RWPE1 (cell line): ENCODE data around the gene KRT222.

ENCODE experiments used
- CTCF ChIA-PET: fragments of 350-600 bp; sonication (Branson Sonifier 250); formaldehyde crosslinking; extraction: SDS; loops from one replicate; lab custom pipeline; 2021; lab: Yijun Ruan, JAX
- POLR2A ChIA-PET: fragments of 400-600 bp; formaldehyde crosslinking; extraction: SDS; loops from one replicate; lab custom pipeline; 2020; ENCODE audit warnings: antibody characterized with exemption; ENCODE audit not compliant: low non-redundant PET; lab: Yijun Ruan, JAX
- DNase-seq: peaks from one replicate; pipeline ENCODE4 v3.0.0; 2012; ENCODE audit warnings: low spot score
- H3K27ac ChIP-seq: fragments of 450-650 bp; 2 replicates; pipeline ENCODE4 v1.5.1; 2017
- TF ChIP-seq, protein P1 (sequence below): fragments of 450-650 bp; conservative IDR thresholded peaks from 2 replicates; pipeline ENCODE4 v1.5.1; 2017; ENCODE audit warnings: low read depth, mild to moderate bottlenecking

Gene KRT222

DNA sequence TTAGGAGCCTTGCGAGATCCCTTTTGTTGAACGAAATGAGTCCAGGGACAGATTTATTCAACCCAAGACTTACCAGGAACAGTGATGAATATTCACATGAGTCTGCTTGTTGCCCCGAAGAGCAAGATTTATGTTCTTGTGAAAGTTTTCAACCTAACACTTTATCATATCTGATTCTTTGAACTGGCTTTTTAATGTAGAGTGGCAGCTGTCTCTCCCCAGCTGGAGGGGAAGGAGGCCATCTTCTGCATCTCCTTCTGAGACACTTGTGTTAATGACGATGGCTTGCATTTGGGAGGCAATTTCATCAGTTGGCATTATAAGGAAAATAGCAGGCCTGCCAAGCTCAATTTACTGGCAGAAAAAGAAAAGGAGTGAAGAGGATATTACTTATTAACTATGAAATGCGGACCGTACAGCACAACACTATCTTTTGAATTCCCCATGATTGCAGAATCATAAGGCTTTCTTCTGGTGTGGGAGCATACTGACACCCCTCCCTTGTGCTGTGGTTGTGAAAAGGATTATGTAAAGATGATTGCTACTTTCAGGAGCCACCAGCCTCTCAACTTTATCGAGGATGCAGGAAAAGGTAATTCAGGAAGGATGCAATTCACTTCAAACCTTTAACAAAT, 53.0 kb downstream of the KRT222 start:
- POLR2A ChIA-PET: no interaction called here
- no peak for DNase-seq
- CTCF ChIA-PET: interaction anchor here (0.5 kb wide), 1 partner anchor 990 kb away, joined by 4 read pairs; no protein-coding TSS in a partner anchor
- TF ChIP-seq, protein P1, sequence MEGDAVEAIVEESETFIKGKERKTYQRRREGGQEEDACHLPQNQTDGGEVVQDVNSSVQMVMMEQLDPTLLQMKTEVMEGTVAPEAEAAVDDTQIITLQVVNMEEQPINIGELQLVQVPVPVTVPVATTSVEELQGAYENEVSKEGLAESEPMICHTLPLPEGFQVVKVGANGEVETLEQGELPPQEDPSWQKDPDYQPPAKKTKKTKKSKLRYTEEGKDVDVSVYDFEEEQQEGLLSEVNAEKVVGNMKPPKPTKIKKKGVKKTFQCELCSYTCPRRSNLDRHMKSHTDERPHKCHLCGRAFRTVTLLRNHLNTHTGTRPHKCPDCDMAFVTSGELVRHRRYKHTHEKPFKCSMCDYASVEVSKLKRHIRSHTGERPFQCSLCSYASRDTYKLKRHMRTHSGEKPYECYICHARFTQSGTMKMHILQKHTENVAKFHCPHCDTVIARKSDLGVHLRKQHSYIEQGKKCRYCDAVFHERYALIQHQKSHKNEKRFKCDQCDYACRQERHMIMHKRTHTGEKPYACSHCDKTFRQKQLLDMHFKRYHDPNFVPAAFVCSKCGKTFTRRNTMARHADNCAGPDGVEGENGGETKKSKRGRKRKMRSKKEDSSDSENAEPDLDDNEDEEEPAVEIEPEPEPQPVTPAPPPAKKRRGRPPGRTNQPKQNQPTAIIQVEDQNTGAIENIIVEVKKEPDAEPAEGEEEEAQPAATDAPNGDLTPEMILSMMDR: no peak
- no peak overlapping the region for H3K27ac ChIP-seq

DNA sequence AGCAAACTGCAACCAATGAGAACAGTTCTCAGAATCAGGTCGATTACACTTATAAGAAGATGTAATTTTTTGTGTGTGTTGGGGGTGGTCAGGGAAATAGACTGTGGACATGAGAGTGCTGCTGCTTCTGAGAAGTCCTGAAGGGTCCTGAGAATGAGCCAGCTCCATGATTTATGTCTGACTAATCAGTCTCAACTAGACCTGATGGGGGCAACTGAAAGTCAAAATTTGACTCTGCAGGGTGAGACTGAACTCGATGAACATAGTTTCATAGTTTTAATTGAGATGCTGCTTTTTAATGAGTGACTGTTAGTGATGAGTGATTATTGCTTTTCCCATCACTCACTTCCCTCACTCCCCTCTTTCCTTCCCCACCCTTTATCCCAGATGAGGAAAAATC, 54.6 kb downstream of the KRT222 start:
- no peak overlapping the region for H3K27ac ChIP-seq
- CTCF ChIA-PET: no interaction called here
- POLR2A ChIA-PET: no interaction called here
- TF ChIP-seq, protein P1: no peak
- no peak for DNase-seq

DNA sequence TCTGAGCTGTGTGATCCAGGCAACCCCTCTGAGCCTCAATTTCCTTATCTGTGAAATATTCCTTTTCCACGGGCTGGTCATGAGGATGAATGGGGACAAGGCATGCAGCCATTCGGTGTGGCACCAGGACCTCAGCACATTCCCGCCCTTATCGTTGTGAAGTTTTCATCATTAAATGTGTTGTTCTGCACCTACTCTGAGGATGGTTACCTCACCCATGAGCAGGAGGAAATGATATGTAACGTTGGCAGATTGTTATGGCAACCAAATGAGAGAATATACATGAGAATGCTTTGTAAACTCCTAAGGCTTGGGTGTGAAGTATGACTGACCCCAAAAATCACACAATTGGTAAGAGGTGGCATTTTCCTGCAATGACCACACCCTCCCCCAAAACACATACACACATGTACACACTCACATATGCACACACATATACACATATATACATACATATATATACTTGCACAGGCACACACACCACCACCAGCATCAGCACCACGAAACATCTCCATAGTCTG, 56.9 kb downstream of the KRT222 start:
- no peak overlapping the region for H3K27ac ChIP-seq
- no peak for DNase-seq
- TF ChIP-seq, protein P1: no peak
- ChIA-PET POLR2A (no interaction called here), CTCF (interaction anchor here (0.7 kb wide), 2 partner anchors 129 to 888 kb away, joined by 3 read pairs; no protein-coding TSS in a partner anchor)

DNA sequence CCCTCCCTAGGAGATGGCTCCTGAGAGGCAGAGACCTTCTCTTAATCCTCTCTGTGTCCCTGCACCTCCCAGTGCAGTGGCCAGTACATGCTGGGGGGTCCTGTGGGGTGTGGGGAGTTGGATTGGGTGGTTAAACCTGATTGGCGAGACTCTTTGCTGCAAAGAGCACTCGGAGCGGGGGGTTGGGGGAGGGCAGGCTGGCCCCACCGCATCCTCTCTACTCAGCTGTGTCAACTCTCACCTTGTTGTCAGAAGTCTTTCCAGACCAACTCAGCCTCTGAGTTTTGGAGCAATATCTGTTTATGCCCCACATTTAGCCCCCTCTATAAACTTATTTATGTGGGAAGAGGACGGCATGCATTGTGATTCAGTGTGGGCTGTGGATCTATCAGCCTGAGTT, 57.3 kb downstream of the KRT222 start:
- no peak overlapping the region for H3K27ac ChIP-seq
- POLR2A ChIA-PET: no interaction called here
- CTCF ChIA-PET: no interaction called here
- TF ChIP-seq, protein P1: no peak
- DNase-seq: no peak

DNA sequence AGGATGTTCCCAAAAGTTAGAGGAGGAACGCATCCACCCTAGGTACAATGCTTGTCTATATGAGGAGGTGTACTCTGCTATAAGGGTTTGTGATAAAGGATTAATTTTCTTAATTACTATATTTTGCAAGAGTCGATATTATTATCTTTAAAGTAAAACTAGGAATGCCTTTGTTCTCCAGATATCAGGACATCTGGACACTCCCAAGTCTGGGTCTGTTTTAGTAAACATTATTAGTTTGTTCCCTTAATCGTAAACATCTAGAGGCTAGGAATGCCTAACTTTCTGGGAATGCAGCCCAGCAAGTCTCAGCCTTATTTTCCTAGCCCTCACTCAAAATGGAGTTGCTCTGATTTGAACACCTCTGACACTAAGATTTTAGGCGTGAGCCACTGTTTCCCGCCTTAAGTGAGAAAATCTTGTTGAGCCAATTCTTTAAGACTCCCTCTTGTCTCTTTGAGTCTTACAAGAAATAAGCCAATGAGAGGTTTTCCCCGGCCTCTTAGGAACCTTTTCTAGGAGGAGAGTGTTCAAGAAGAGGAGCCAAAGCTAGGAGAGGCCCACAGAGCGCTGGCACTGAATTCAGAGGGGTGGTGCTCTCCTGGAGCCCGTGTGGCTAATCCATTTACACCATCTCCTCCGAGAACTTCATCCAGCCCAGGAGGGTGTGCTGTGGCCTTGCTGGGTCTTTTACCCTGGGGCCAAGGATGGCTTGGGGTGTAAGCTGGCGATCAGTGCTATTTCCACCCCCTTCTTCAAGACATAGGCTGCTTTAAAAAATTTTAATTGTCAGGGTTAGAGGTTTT, 58.2 kb downstream of the KRT222 start:
- TF ChIP-seq, protein P1: no peak
- no peak overlapping the region for H3K27ac ChIP-seq
- POLR2A ChIA-PET: no interaction called here
- CTCF ChIA-PET: interaction anchor here (0.6 kb wide), 1 partner anchor 141 kb away, joined by 4 read pairs; no protein-coding TSS in a partner anchor
- DNase-seq: no peak

DNA sequence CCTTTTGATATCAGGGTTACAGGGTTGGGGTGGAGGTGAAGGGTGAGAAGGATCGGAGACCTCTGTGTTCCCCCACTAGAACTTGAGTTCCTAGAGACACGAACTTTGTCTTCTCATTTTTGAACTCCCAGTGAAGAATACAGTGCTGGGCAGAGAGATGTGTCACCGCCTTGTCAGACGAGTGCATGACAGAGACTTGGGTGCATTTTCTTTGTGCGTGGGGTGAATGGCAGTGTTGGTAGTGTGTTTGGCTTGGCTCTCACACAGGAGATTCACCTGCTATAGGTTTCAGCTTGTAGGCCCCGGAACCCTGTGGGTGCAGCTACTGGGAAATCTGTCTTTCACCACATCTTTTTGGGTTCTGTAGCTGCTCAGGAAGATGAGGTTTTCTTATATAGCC, 59.7 kb downstream of the KRT222 start:
- TF ChIP-seq, protein P1: no peak
- no peak overlapping the region for H3K27ac ChIP-seq
- no peak for DNase-seq
- ChIA-PET POLR2A (no interaction called here), CTCF (interaction anchor here (1.9 kb wide), 1 partner anchor 10 kb away, joined by 5 read pairs; no protein-coding TSS in a partner anchor)
